Panc1 (cell line): Measurements from ENCODE around the gene UQCRFS1. TPM values are rescaled to one million over a fixed set of nuclear protein-coding genes. Genes with fewer than 3 reads are reported as not detected.

Source experiments
- ATAC-seq: fragments of 200-7000 bp; cut with Tn5 transposase; 2 replicates; pipeline ENCODE4 v1.9.1; 2020; ENCODE audit warnings: mild to moderate bottlenecking, moderate library complexity
- BruUV-seq: library from RNA; stranded (reverse); fragments of 400-500 nt; replicated peaks from 2 replicates; lab custom pipeline; 2021; lab: Mats Ljungman, UMichigan
- CTCF ChIA-PET: fragments of 300-600 bp; sonication (Branson Sonifier 250); formaldehyde crosslinking; loops from one replicate; lab custom pipeline; 2022; ENCODE audit warnings: antibody characterized with exemption; lab: Charles Lee
- POLR2A ChIA-PET: fragments of 300-600 bp; sonication (Branson Sonifier 250); formaldehyde crosslinking; loops from one replicate; lab custom pipeline; 2022; ENCODE audit warnings: antibody characterized with exemption; lab: Charles Lee
- DNase-seq: peaks from one replicate; pipeline ENCODE4 v3.0.0-alpha.2; 2010; ENCODE audit warnings: low read depth, low spot score
- H3K27ac ChIP-seq: 2 replicates; pipeline ENCODE4 v1.5.1; 2011; ENCODE audit warnings: mild to moderate bottlenecking, low read length, inconsistent platforms
- H3K27me3 ChIP-seq: fragments of 200-500 bp; sonication (Bioruptor generic); 2 replicates; pipeline ENCODE4 v1.6.0; 2014; ENCODE audit warnings: low read length, inconsistent platforms; ENCODE audit not compliant: control insufficient read depth, insufficient read depth
- H3K36me3 ChIP-seq: fragments of 200-500 bp; sonication (Bioruptor generic); 2 replicates; pipeline ENCODE4 v1.5.1; 2014; ENCODE audit warnings: inconsistent platforms, mild to moderate bottlenecking, low read length, moderate library complexity; ENCODE audit not compliant: control insufficient read depth, insufficient read depth
- H3K4me1 ChIP-seq: 2 replicates; pipeline ENCODE4 v1.5.1; 2011; ENCODE audit warnings: inconsistent platforms, mild to moderate bottlenecking, low read length, moderate library complexity; ENCODE audit not compliant: control insufficient read depth, insufficient read depth
- H3K4me3 ChIP-seq, 2 experiments: 2 replicates each; pipeline ENCODE4 v1.5.1; 2011 to 2012; ENCODE audit warnings: low read depth in 2 of 2, low read length in 2 of 2, mild to moderate bottlenecking in 2 of 2, inconsistent platforms in 1 of 2, moderate library complexity in 1 of 2
- H3K9me3 ChIP-seq: fragments of 200-500 bp; sonication (Bioruptor generic); 2 replicates; pipeline ENCODE4 v1.5.1; 2014; ENCODE audit warnings: low read depth, mild to moderate bottlenecking, inconsistent platforms, low read length, moderate library complexity; ENCODE audit not compliant: control insufficient read depth, insufficient read depth
- CTCF ChIP-seq: fragments of 450-650 bp; IDR thresholded peaks from 2 replicates; pipeline ENCODE4 v1.5.1; 2017; ENCODE audit warnings: mild to moderate bottlenecking
- POLR2AphosphoS5 ChIP-seq: IDR thresholded peaks from 2 replicates; pipeline ENCODE4 v1.6.1; 2012; ENCODE audit warnings: mild to moderate bottlenecking, low read depth, low read length, moderate library complexity
- SIN3A ChIP-seq: IDR thresholded peaks from 2 replicates; pipeline ENCODE4 v1.6.1; 2012; ENCODE audit warnings: low read depth, mild to moderate bottlenecking, low read length, moderate library complexity, borderline replicate concordance; ENCODE audit not compliant: insufficient read depth
- TCF7L2 ChIP-seq: IDR thresholded peaks from 2 replicates; pipeline ENCODE4 v1.6.1; 2011; ENCODE audit warnings: mild to moderate bottlenecking, low read depth, low read length, inconsistent platforms
- in situ Hi-C: cut with HindIII; loops from 2 replicates; pipeline ENCODE4 v1.10.0; 2016; ENCODE audit warnings: low sequenced_read_pairs, low pct_unique_long_range_greater_than_20kb
- intact Hi-C: fragments of 100-400 bp; cut with micrococcal nuclease; formaldehyde crosslinking; loops from one replicate; pipeline ENCODE4 v1.10.0; 2022; ENCODE audit not compliant: unreplicated experiment
- total RNA-seq: library from RNA; stranded (reverse); gene quantifications from one replicate; pipeline ENCODE4 v1.2.1, GENCODE V29; 2021; ENCODE audit not compliant: unreplicated experiment
- TF ChIP-seq, protein P1 (sequence below), 2 experiments: IDR thresholded peaks; 2 replicates each; pipeline ENCODE4 v1.6.1; 2011 to 2012; ENCODE audit warnings: low read depth in 2 of 2, control low read depth in 1 of 2, low read length in 1 of 2, mild to moderate bottlenecking in 1 of 2, moderate library complexity in 1 of 2; ENCODE audit not compliant: insufficient read depth in 1 of 2

UQCRFS1 gene
- total RNA-seq, 1 experiment from 2014 or later, result 70.0 TPM

DNA sequence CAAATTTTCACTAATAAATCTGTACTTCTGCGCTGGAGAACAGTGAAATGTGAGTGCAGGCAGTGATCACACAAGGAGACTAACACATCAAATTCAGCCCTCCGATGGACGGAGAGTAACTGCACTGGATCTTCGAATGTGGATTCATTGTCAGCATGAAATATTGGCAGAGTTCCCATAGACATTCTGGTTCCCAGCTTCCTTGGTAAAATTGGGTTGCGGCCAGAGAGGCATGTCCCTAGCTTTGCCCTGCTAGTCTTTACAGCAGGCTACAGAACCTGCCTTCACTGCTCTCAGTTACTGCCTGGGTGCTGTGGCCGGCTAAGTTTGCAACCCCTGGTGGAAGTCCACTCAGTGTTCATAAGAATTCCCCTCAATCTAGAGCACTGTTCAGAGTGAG, 32.3 kb upstream of the UQCRFS1 start:
- CTCF ChIA-PET, result interaction anchor here (0.6 kb wide), 2 partner anchors 12 to 31 kb away, joined by 8 to 12 read pairs; no protein-coding TSS in a partner anchor
- in situ Hi-C loops, result no loop called here
- TF ChIP-seq TCF7L2, result no peak

DNA sequence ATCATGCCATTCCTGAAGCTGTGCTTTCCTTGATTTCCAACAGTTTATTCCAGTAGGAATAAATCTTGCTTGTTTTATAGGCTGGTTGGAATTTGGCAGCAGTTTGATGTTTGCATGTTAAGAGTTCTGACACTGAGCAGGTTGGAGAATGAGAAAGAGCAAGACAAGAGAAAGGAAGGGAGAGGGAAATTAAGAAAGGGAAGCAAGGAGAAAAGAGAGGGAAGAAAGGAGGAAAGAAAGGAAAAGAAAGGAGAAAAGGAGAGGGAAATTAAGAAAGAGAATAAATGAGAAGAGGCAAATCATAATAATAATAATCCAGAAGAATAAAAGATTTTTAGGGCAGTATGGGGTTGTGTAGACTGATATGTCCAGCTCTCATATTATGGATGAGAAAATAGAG, 28.4 kb upstream of the UQCRFS1 start:
- CTCF ChIA-PET, result no interaction called here
- in situ Hi-C loops, result no loop called here
- intact Hi-C loops, result no loop called here
- BruUV-seq, result no TSS peak
- peaks cover 8% of the 10 kb centered on the region for H3K27me3 ChIP-seq
- no peak for TF ChIP-seq CTCF
- no peak for TF ChIP-seq TCF7L2
- TF ChIP-seq POLR2AphosphoS5, result no peak
- no peak for TF ChIP-seq SIN3A
- TF ChIP-seq, protein P1, sequence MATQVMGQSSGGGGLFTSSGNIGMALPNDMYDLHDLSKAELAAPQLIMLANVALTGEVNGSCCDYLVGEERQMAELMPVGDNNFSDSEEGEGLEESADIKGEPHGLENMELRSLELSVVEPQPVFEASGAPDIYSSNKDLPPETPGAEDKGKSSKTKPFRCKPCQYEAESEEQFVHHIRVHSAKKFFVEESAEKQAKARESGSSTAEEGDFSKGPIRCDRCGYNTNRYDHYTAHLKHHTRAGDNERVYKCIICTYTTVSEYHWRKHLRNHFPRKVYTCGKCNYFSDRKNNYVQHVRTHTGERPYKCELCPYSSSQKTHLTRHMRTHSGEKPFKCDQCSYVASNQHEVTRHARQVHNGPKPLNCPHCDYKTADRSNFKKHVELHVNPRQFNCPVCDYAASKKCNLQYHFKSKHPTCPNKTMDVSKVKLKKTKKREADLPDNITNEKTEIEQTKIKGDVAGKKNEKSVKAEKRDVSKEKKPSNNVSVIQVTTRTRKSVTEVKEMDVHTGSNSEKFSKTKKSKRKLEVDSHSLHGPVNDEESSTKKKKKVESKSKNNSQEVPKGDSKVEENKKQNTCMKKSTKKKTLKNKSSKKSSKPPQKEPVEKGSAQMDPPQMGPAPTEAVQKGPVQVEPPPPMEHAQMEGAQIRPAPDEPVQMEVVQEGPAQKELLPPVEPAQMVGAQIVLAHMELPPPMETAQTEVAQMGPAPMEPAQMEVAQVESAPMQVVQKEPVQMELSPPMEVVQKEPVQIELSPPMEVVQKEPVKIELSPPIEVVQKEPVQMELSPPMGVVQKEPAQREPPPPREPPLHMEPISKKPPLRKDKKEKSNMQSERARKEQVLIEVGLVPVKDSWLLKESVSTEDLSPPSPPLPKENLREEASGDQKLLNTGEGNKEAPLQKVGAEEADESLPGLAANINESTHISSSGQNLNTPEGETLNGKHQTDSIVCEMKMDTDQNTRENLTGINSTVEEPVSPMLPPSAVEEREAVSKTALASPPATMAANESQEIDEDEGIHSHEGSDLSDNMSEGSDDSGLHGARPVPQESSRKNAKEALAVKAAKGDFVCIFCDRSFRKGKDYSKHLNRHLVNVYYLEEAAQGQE (IDR thresholded peaks at IDR 0.05; ENCODE audit: insufficient read depth in 1 of 2, low read depth in 2 of 2, low read length in 1 of 2), result no peak
- ATAC-seq (no peak), DNase-seq (no peak)
- H3K4me3 ChIP-seq, result no peak overlapping the region
- no peak overlapping the region for H3K27ac ChIP-seq
- H3K4me1 ChIP-seq, result no peaks in the 10 kb centered on the region
- H3K36me3 ChIP-seq, result no peaks in the 10 kb centered on the region
- H3K9me3 ChIP-seq, result no peaks in the 10 kb centered on the region
- POLR2A ChIA-PET, result no interaction called here

More for the DNA sequence above, 32.3 kb upstream of the UQCRFS1 start:
- H3K27me3 ChIP-seq, result peaks cover 8% of the 10 kb centered on the region
- no peak overlapping the region for H3K4me3 ChIP-seq
- no peaks in the 10 kb centered on the region for H3K4me1 ChIP-seq
- POLR2A ChIA-PET, result interaction anchor here (0.5 to 0.6 kb wide), 2 partner anchors 301 to 319 kb away, joined by 7 to 9 read pairs; no protein-coding TSS in a partner anchor
- no peak for ATAC-seq
- intact Hi-C loops, result no loop called here
- no peaks in the 10 kb centered on the region for H3K36me3 ChIP-seq
- no peak overlapping the region for H3K27ac ChIP-seq
- H3K9me3 ChIP-seq, result no peaks in the 10 kb centered on the region
- no TSS peak for BruUV-seq
- no peak for DNase-seq

DNA sequence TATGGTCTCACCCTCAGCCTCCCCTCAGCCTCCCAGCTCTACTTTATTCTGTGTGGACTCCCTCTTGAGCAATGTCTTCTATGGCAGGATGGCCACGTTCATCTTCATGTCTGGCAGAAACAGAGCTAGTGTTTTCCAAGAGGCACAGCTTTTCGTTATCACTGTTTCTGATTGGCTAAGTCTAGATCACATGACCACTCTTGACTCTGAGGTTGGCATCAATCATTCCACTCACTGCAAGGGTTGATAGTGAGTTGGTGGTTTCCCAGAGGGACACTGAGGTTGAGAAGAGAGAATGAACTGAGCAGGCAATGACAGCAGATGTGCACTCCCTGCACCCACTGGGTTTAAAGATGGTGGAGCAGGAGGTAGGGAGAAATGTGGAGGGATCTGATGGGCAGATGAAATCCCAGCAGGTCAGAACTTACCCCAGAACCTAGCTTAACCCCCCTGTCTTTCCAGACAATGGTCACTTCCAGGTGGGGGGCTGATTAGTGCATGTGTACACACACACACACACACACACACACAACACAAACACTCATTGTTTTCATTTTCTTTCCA, 26.3 kb upstream of the UQCRFS1 start:
- Histone ChIP-seq H3K27ac (no peak overlapping the region), H3K27me3 (peaks cover 5% of the 10 kb centered on the region), H3K9me3 (no peaks in the 10 kb centered on the region), H3K4me3 (no peak overlapping the region), H3K4me1 (no peaks in the 10 kb centered on the region), H3K36me3 (no peaks in the 10 kb centered on the region)
- in situ Hi-C loops (no loop called here), intact Hi-C loops (no loop called here)
- TF ChIP-seq CTCF, result no peak
- no peak for TF ChIP-seq POLR2AphosphoS5
- TF ChIP-seq, protein P1 (IDR thresholded peaks at IDR 0.05; ENCODE audit: insufficient read depth in 1 of 2, low read depth in 2 of 2, low read length in 1 of 2), result no peak
- TF ChIP-seq TCF7L2, result no peak
- TF ChIP-seq SIN3A, result no peak
- BruUV-seq, result no TSS peak
- ChIA-PET POLR2A (no interaction called here), CTCF (no interaction called here)
- ATAC-seq (no peak), DNase-seq (no peak)
